Right cardiac atrium (tissue), 5 donors: ENCODE measurements around the gene GPR150. TPM values are rescaled to one million over a fixed set of nuclear protein-coding genes. Genes with fewer than 3 reads are reported as not detected.

Experiments
- ATAC-seq, 2 donors: fragments of 200-7000 bp; cut with Tn5 transposase; one replicate each; pipeline versions ENCODE4 v1.8.0 to v1.9.1; 2020; ENCODE audit warnings: moderate library complexity in 2 of 2, mild to moderate bottlenecking in 1 of 2
- DNase-seq, 3 donors: peaks; one replicate each; pipeline ENCODE4 v3.0.0-alpha.2; 2020
- H3K27ac ChIP-seq: one replicate; pipeline ENCODE4 v1.5.1; 2013; ENCODE audit warnings: mild to moderate bottlenecking, low read length, control low read depth, moderate library complexity
- H3K27me3 ChIP-seq: one replicate; pipeline ENCODE4 v1.6.1; 2013; ENCODE audit not compliant: control insufficient read depth, insufficient read depth
- H3K4me1 ChIP-seq: one replicate; pipeline ENCODE4 v1.6.1; 2013; ENCODE audit warnings: low read length; ENCODE audit not compliant: control insufficient read depth, insufficient read depth
- H3K4me3 ChIP-seq: one replicate; pipeline ENCODE4 v1.5.1; 2013; ENCODE audit warnings: low read length, control low read depth
- H3K9me3 ChIP-seq: one replicate; pipeline ENCODE4 v1.6.1; 2013; ENCODE audit warnings: low read length; ENCODE audit not compliant: control insufficient read depth
- WGBS: extraction: QIAGEN DNeasy Blood & Tissue Kit; methylation state at CpG from one replicate; pipeline ENCODE4 v1.1.7; 2013; 5-methylcytosine and 5-hydroxymethylcytosine counted together
- intact Hi-C, 4 donors: fragments of 100-400 bp; cut with DNase I; formaldehyde crosslinking; loops; one replicate each; pipeline versions ENCODE4 v1.11.0 to v1.14.0; 2022 to 2023
- polyA plus RNA-seq: library from polyadenylated mRNA; stranded (reverse); fragments of 200-250 nt; gene quantifications from one replicate; pipeline ENCODE4 v1.2.3, GENCODE V29; 2013
- total RNA-seq, 4 donors: library from RNA; stranded (reverse); fragmentation: NEBNext Ultra II Directional; extraction: Animal tissue kit (Norgen Biotek cat#: 25700); gene quantifications; one replicate each; pipeline ENCODE4 v1.2.1, GENCODE V29; 2021
- donor health status: healthy with polysubstance abuse.
- donor health status: DM: no; HTN: yes; CAD: no.
- donor health status: DM: no; HTN: no; CAD: no.
- donor health status: DM: no; HTN: yes; CAD: no; lungs with severe emphysema.
- donor health status: DM: yes; HTN: yes; CAD: no.

GPR150 gene
- total and polyA plus RNA-seq, 5 donors, result 0.09 to 0.25 (median 0.15) TPM; not detected in 2

DNA sequence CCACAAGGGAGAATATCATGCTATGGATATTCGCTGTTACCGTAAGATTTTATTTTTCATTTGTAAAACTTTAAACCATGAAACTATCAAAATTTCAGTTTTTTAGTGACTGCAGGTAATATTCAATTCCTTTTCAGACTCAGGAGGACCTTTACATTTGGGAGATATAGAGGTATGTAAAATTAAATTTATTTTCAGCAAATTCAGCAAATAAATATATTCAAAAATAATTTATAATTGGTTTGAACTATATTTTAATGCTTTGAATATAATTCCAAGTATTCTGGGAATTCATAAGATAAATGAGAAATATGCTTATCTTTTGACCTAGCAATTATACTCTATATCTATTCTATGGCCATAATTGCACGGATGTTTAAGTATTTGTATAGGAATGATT is 34.3 kb downstream of the GPR150 start:
- ATAC-seq, result no peak
- WGBS, result 96% methylated on average over 3 of the region's 3 CpGs
- H3K4me1 ChIP-seq, result no peaks in the 10 kb centered on the region
- H3K27ac ChIP-seq, result no peak overlapping the region
- H3K27me3 ChIP-seq, result no peaks in the 10 kb centered on the region
- no peak for DNase-seq
- intact Hi-C loops, result no loop called here
- no peak overlapping the region for H3K4me3 ChIP-seq
- H3K9me3 ChIP-seq, result no peaks in the 10 kb centered on the region

DNA sequence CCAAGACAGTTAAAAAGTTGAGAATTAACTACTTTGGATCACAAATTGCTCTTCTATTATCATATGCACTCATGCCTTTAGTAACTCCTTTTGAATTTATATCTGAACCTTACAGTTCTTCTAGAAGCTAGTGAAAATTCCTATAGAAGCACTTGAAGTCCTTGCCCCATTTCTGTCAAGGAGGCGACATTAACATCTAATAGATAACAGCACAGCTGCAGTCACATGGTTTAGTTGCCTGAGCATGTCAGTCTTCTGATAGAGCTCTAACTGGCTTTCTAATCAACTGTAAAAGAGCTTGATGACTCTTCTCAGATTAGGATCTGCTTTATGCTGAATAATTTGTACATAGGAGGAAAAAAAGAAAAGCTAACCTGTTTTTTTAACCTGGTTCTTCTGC is 35.7 kb downstream of the GPR150 start:
- Histone ChIP-seq H3K4me1 (no peaks in the 10 kb centered on the region), H3K9me3 (no peaks in the 10 kb centered on the region), H3K4me3 (no peak overlapping the region), H3K27ac (no peak overlapping the region), H3K27me3 (no peaks in the 10 kb centered on the region)
- 47% methylated on average over 1 of the region's 1 CpG for WGBS
- DNase-seq (no peak), ATAC-seq (no peak)
- intact Hi-C loops, result no loop called here

DNA sequence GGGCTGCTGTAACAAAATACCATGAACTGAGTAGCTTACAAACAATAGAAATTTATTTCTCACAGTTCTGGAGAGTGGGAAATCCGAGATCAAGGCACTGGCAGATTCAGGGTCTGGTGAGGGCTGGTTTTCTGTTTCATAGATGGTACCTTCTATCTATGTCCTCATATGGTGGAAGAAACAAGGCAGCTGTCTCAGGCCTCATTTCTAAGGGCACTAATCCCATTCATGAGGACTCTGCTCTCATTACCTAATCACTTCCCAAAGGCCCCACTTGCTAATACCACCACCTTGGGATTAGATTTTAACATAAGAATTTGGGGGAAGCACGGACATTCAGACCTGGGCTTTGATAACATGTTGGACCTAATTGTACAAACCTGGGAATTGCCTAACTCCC is 40.2 kb downstream of the GPR150 start:
- Histone ChIP-seq H3K27me3 (no peaks in the 10 kb centered on the region), H3K27ac (no peak overlapping the region), H3K9me3 (no peaks in the 10 kb centered on the region), H3K4me1 (no peaks in the 10 kb centered on the region), H3K4me3 (no peak overlapping the region)
- DNase-seq (no peak), ATAC-seq (no peak)
- 89% methylated on average over 2 of the region's 2 CpGs for WGBS
- intact Hi-C loops, result loop anchor here in 3 of 4 donors (5.0 to 10.0 kb wide), 3 partner anchors 65 to 75 kb away; partner anchors contain the start of gene RHOBTB3 (in 2 of the 3)

DNA sequence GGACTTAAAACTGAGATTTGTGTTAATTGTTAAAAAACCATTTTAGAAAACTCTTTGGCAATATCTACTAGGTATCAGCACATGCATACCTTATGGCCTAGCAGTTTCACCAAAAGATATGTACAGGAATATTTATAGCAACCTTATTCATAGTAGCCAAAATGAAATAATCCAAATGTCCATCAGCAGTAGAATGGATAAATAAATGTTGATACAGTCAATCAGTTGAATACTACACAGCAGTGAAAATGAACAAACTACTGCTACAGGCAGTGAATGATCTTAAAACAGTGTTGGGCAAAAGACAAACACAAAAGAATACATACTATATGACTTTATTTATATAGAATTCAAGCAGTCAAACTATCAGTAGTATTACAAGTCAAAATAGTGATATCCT is 43.1 kb downstream of the GPR150 start:
- Histone ChIP-seq H3K4me3 (no peak overlapping the region), H3K27me3 (no peaks in the 10 kb centered on the region), H3K27ac (no peak overlapping the region), H3K9me3 (no peaks in the 10 kb centered on the region), H3K4me1 (no peaks in the 10 kb centered on the region)
- intact Hi-C loops, result loop anchor here in 3 of 4 donors (5.0 to 10.0 kb wide), 3 partner anchors 62 to 72 kb away; partner anchors contain the start of gene RHOBTB3 (in 2 of the 3)
- no peak for ATAC-seq
- no peak for DNase-seq

DNA sequence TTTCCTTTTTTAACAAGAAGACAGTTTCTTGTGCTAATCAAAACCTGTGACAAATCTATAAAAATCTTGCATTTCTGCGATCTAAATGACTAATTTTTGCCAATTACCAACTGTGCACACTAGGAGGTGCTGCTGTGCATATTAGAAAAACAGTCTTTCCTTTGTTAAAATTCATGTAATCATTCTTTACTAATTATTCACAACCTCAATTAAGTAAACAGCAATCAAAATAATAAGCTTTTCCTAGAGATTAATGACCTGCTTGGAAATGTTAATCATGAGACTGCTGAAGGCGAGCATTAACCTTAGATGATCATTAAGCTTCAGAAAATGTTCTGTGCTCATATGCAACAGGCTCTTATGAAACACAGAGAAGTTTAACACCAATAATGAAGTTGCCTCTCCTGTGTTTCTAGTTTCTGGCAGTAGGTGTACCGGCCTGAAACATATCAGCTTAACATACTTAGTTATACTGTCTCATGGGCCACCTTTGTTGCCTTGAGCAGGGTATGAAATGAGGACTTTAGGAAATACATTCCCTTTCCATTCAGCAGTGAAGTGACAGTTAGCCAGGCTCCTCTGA is 44.4 kb downstream of the GPR150 start:
- H3K27me3 ChIP-seq, result no peaks in the 10 kb centered on the region
- H3K4me3 ChIP-seq, result no peak overlapping the region
- ATAC-seq (no peak), DNase-seq (no peak)
- WGBS, result 11% methylated on average over 3 of the region's 3 CpGs
- no peaks in the 10 kb centered on the region for H3K9me3 ChIP-seq
- H3K4me1 ChIP-seq, result no peaks in the 10 kb centered on the region
- H3K27ac ChIP-seq, result no peak overlapping the region
- intact Hi-C loops, result loop anchor here in 3 of 4 donors (5.0 to 10.0 kb wide), 3 partner anchors 61 to 71 kb away; partner anchors contain the start of gene RHOBTB3 (in 2 of the 3)

DNA sequence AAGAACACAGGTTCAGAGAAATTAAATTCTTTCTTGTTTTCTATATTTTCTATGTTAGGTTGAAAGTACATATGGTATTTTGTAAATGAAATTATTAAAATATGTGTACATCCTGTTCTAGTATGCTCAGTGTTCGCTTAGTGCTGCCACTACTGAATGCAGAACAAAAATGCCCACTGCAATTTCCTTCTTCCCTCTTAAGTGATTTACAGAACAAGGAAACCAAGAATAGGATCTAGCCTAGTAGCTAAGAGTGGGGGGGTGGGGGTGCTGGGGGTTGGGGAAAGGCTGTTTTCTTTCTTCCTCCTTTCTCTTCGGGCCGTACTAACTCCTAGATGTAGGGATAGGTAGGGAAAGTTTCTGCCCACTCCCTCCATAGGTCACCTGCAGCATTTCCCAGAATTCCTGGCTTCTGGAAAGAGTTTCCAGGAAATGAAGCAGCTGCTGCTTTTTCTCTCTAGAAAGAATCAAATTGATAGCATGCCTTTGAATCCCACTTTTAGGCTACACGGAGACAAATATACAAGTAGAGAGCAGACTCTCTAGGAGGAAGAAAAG is 47.3 kb downstream of the GPR150 start:
- ATAC-seq (no peak), DNase-seq (no peak)
- Histone ChIP-seq H3K4me3 (no peak overlapping the region), H3K9me3 (no peaks in the 10 kb centered on the region), H3K27ac (no peak overlapping the region), H3K27me3 (no peaks in the 10 kb centered on the region), H3K4me1 (peaks cover 5% of the 10 kb centered on the region)
- intact Hi-C loops, result loop anchor here in 3 of 4 donors (5.0 to 10.0 kb wide), 4 partner anchors 58 to 180 kb away; partner anchors contain the start of gene RHOBTB3 (in 2 of the 3)
- WGBS, result 72% methylated on average over 4 of the region's 4 CpGs

DNA sequence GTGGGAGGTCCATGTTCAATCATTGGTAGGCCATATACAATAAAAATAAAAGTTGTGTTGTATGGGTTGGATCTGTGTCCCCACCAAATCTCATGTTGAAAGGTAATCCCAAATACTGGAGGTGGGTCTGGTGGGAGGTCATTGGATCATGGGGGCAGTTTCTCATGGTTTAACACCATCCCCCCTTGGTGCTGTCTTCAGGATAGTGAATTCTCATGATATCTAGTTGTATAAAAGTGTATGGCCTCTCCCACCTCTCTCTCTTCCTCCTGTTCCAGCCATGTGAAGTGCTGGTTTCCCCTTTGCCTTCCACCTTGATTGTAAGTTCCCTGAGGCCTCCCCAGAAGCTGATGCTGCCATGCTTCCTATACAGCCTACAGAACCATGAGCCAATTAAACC is 47.8 kb downstream of the GPR150 start:
- no peak overlapping the region for H3K27ac ChIP-seq
- no peaks in the 10 kb centered on the region for H3K9me3 ChIP-seq
- intact Hi-C loops, result loop anchor here in 3 of 4 donors (5.0 to 10.0 kb wide), 4 partner anchors 57 to 180 kb away; partner anchors contain the start of gene RHOBTB3 (in 2 of the 3)
- DNase-seq (no peak), ATAC-seq (no peak)
- no peak overlapping the region for H3K4me3 ChIP-seq
- H3K27me3 ChIP-seq, result no peaks in the 10 kb centered on the region
- peaks cover 5% of the 10 kb centered on the region for H3K4me1 ChIP-seq

DNA sequence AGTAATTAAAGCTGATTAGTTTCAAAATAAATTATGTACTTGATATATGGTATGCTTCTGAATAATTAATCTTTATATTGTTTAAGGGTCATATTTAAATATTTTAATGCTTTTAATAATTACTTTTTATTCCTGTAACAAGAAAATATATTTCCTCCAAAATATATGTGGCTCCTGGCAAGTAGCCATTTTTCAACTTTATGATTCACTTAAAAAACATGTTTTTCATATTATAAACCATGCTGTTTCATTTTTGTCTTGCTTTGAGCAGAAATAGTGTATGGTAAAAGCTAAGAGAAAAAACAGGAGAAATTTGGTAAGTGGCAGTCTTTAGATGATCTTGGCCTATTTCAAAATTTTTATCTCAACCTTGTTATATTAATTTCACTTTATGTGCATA is 48.3 kb downstream of the GPR150 start:
- Histone ChIP-seq H3K9me3 (no peaks in the 10 kb centered on the region), H3K27me3 (no peaks in the 10 kb centered on the region), H3K4me1 (peaks cover 5% of the 10 kb centered on the region), H3K4me3 (no peak overlapping the region), H3K27ac (no peak overlapping the region)
- intact Hi-C loops, result loop anchor here in 3 of 4 donors (5.0 to 10.0 kb wide), 4 partner anchors 57 to 179 kb away; partner anchors contain the start of gene RHOBTB3 (in 2 of the 3)
- no peak for DNase-seq
- ATAC-seq, result no peak

DNA sequence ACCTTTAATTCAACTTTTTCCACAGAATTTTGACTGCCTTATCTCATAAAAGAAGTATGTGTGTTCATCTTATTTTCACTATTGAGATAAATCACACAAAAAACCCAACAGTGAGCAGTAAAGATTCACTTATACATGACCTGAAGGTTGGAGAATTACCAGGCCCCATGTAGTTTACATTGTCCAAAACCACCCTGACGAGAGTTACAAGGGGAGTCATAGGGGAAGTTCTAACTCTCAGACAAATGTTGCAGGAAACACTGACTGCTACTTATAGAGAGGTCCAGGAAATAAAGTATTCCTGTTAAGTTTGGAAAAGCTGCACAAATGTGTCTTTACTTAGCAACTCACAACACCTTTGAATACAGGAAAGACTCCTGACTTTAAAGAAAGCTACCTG is 48.8 kb downstream of the GPR150 start:
- no peak for ATAC-seq
- intact Hi-C loops, result loop anchor here in 3 of 4 donors (5.0 to 10.0 kb wide), 4 partner anchors 56 to 179 kb away; partner anchors contain the start of gene RHOBTB3 (in 2 of the 3)
- 61% methylated on average over 1 of the region's 1 CpG for WGBS

DNA sequence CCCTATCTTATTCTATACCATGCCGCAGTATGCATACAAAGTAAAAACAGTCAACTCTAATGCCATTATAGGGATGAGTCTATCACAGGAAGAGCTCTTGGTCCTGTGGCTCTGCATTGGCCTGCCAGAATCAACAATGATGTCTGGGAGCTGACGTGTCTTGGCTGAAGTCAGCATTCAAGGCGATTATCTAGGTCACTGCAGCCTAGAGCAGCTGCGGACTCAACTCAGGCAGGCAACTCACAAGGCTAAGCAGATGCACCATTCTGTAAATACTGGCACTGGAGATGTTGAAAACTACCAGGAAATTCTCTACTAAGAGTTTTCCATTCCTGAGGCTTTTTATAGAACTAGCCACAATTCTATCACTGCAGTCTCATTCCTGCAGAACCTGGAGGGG is 49.7 kb downstream of the GPR150 start:
- Histone ChIP-seq H3K27ac (peak overlapping the region; percentile 39), H3K4me1 (peaks cover 5% of the 10 kb centered on the region), H3K27me3 (no peaks in the 10 kb centered on the region), H3K4me3 (no peak overlapping the region), H3K9me3 (no peaks in the 10 kb centered on the region)
- intact Hi-C loops, result loop anchor here in 3 of 4 donors (5.0 to 10.0 kb wide), 4 partner anchors 55 to 178 kb away; partner anchors contain the start of gene RHOBTB3 (in 2 of the 3)
- ATAC-seq (peak; percentile 96), DNase-seq (peak; percentile 76 to 86 (median 84))
- 33% methylated on average over 4 of the region's 4 CpGs for WGBS

More for the DNA sequence above, 48.8 kb downstream of the GPR150 start:
- no peaks in the 10 kb centered on the region for H3K27me3 ChIP-seq
- no peaks in the 10 kb centered on the region for H3K9me3 ChIP-seq
- no peak overlapping the region for H3K27ac ChIP-seq
- peaks cover 5% of the 10 kb centered on the region for H3K4me1 ChIP-seq
- H3K4me3 ChIP-seq, result no peak overlapping the region
- no peak for DNase-seq

DNA sequence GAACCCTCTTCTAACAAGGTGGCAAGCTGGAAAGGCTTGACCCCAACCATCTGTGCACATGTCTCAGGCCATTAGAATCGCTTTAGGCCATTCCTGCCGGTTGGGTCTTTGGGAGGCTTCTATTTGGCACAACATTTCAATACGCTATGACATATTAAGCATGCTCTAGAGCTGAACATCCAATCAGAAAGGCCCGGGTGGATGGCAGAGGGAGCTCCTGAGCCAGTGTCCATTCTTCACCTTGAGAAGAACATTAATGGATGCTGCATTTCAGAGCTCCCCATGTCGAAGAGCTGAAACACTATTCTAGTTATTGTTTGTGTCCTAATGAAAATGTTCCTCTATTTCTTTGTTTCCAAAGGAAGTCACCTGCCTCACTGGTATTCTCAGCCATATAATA is 50.1 kb downstream of the GPR150 start:
- Histone ChIP-seq H3K27me3 (no peaks in the 10 kb centered on the region), H3K27ac (peak overlapping the region; percentile 39), H3K4me1 (peaks cover 5% of the 10 kb centered on the region), H3K9me3 (no peaks in the 10 kb centered on the region), H3K4me3 (no peak overlapping the region)
- DNase-seq (no peak), ATAC-seq (no peak)
- 78% methylated on average over 5 of the region's 5 CpGs for WGBS
- intact Hi-C loops, result loop anchor here in 3 of 4 donors (5.0 to 10.0 kb wide), 4 partner anchors 55 to 177 kb away; partner anchors contain the start of gene RHOBTB3 (in 2 of the 3)
